DMS53 (cell line): ENCODE measurements around the gene TOX4.
"Not testable (repeated sequence)": the region's sequence is repeated elsewhere in the genome, so short reads cannot be mapped to it uniquely, and the experiment has no call there.

ENCODE experiments used
- DNase-seq: peaks from one replicate; lab custom pipeline; 2025; lab: John Stamatoyannopoulos, UW

TOX4 gene

DNA sequence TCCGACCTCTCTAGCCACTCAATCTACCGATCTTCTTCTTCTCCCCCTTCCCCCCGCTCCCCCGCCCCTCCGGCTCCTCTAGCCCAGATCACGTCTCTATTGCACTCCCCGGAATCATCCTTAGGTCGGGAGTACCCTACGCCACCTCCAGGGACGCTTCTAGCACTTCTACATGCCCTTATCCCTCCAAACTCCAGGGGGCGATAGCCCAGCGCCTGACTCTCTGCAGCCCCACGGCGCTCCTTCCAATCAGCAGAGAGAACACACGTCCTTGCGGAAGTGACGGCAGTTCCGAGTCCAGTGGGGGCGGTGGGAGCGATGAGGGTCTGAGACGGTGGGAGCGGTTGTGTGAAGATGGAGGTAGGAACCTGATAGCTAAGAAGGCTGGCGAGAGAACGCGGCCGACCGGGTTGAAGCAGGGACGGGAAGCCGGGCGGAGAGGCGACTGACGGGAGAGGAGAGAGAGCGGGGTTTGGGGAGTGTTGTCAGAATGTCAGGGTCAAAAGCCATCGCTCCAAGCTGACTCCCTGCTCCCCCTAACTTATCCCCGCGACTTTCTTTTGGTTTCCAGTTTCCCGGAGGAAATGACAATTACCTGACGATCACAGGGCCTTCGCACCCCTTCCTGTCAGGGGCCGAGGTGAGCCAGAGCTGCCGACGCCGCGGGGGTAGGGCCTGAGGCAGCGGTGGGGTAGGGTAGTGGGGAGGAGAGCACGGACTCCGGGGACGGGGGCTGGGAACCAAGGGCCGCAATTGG, at the start of gene TOX4, which contains the start of gene RAB2B:
TOX4 (plus strand) TSS at position 271 of the 757 bp plus-strand sequence; CDS start at position 355, 84 bp downstream.
RAB2B (minus strand) TSS at position 35 of the 757 bp plus-strand sequence. CDS start 87 bp downstream, outside the sequence.
- DNase-seq = peak; percentile 93

DNA sequence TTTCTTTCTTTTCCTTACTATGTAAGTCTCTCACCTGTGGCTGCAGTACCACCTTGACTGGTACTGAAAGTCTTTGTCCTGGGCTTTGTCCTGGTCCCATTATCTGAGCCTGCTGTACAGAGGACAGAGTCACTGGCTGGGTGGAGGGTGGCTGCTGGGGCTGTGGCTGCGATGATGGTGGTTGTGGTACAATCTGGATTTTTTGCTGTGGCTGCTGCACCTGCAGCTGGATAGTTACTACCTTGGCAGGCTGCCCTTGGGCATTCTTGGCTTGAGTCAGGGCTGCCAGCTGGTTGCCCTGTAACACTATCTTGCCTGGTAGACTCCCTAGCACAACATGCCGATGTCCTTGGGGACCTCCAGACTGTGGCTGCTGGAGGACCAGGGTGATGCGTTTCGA, 48.1 kb upstream of the TOX4 start:
- no peak for DNase-seq

DNA sequence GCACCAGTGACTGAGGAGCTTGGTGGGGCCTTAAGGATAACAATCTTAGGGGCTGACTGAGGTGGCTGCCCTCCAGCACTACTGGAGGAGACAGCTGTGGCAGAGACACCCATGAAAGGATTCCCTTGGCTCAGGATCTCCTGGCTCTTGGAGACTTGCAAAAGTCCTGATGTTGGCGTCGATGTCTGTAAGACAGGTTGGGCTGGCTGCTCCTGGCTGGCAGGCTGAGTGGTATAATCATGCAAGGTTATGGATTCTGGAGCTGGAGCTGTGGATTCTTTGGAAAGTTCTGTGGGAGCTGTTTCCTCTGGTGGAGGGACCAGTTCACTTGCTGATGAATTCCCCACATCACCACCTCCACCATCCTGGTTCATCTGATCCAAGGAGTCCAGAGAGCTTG, 45.9 kb upstream of the TOX4 start:
- DNase-seq = no peak

DNA sequence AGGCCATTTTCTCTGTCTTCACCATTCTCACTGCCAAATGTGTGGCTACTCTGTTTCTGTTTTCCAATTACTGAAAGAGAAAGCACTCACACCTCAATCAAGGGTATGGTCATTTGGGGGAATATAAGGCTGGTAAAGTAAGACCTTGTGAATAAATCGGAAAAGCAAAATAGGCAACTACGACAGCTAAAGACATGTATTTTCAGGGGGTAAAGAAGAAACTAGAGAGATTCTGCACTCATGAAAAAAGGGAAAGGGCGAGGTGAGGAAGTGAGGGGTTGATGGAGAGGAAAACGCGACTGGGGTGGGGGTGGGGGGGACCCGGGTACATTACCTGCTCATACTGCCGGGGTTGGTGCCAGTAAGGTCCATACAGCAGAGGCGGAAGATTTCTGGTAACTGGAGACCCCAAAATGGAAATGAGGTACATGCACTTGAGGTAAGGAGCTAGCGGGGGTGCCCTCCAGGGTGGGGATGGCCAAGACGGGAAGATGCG, 40.4 kb upstream of the TOX4 start:
- no peak for DNase-seq

DNA sequence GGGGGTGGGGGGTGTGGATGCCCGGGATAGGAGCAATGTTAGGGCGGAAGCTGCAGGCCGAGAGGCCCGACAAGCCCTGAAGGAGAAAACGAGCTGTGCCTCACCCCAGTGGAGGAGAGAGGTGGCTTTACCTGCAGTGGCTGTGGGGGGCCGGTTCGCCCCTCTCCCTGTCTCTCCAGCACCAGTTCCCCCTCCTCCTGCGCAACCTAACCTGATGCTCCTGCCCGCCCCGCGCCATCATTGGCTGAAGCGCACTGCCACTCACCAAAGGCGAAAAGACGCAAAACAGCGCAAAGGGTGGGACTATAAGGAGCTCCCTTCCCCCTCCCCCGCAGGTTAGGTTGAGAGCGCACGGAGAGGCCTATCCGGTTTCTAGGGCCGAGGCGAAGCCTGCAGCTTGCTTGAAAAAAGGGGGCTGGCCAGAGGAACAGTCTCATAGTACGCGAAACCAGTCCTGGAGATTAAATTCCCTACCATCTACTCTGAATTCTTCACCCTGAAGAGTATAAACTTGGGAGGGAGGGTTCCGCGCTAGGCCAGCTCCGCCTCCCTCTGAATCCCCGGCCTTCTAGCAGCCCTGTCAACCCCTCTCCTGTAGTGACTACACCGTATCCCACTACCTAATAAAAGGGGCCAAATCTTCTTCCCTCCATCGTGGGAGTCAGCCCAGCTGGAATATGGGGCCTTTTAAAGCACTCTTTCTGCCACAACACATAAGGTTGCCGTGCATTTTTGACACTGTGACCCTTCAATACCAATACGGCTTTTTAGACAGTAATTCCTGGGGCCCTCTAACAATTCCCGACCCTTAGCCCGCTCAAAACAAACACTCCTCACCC, 39.7 kb upstream of the TOX4 start:
- peak; percentile 97 for DNase-seq

DNA sequence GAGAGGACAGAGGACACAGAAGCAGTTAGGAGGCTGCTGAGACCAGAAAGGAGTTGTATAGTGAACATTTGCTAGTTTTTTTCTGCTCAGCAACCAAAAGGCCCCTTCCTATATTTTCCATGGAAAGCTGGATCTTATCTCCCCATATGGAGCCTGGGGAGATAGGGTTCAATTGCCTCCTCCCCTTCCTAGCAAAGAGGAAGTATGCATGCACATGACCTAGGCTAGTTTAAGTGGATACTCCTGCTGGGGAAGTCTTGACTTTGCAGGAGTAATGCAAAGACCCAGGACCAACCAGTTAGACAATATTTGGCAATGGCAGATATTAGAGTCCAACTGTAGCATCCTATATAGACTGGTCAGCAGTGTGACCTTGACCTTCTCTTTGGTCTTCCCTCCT, 36.1 kb upstream of the TOX4 start:
- DNase-seq = no peak

DNA sequence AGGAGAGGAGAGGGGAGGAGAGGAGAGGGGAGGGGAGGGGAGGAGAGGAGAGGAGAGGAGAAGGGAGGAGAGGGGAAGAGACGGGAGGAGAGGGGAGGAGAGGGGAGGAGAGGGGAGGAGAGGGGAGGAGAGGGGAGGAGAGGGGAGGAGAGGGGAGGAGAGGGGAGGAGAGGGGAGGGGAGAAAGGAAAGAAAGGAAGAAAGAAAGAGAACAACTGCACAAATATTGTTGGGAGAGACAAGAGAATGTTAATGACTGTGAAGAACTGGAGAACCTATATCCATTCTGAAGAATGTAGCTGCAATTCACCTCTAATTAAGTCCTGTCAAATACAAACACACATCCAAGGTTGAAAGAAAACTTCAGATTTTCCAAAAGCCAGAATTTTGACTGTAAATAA, 34.3 kb upstream of the TOX4 start:
- DNase-seq = not testable (repeated sequence)

DNA sequence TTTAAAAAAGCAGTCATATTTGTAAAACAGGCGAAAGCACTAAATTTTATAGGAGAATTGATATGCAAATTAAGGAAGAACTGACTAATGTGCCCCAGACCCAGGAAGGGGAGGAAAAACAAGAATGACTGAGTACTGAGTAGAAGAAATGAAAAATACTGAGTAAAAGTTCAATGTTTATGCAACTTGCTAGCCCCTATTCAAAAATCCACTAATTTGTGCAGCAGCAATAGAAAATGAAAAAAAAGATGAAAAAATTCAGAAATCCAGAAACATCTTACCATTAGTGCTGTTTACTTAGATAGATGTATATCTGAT, 27.1 kb upstream of the TOX4 start:
- DNase-seq = no peak

DNA sequence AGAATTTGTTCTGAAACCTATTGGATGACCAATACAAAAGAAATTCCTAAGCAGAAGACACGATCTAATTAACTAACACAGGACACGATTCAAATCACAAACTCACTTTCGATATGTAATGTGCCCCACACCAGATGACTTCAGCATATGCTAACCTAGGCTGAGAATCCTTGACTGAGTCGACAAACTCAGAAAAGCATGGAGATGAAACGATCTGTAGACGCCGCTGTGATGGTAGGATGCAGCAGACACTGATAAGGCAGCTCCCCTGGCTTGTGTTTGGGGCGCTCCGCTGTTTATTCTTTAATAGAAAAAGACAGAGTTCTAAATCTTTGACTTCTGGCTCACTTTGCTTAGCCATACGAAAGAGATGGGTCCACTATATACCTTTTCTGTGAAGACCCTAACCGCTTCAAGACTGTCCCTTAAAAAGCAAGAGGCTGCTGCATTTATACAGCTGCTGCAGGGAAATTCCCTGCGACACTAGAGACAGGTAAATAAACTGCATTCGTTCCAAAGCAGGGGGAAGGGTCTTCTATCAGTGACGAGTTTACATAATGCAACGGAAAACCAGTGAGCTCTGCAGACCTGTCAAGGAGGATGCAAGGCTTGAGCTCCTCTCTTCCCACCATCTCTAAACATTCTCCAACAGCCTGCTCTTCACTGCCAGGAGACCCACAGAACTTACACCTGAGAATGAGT, 22.0 kb upstream of the TOX4 start:
- DNase-seq = peak; percentile 21

DNA sequence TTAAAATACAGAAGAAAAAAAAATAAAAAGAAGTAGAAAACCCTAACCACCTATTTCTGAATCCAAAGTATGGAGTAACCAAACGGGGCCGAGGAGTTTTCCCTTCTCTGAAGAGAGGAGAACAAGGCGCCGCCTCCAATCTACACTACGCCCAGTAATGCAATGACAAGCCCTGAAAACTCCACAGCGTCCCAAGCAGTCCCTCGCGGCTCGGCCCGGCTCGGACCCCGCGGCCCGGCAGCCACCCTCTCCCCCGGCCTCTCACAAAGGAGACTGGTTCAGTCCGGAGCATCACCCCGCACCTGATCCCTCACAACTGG, 21.4 kb upstream of the TOX4 start:
- DNase-seq = peak; percentile 51

DNA sequence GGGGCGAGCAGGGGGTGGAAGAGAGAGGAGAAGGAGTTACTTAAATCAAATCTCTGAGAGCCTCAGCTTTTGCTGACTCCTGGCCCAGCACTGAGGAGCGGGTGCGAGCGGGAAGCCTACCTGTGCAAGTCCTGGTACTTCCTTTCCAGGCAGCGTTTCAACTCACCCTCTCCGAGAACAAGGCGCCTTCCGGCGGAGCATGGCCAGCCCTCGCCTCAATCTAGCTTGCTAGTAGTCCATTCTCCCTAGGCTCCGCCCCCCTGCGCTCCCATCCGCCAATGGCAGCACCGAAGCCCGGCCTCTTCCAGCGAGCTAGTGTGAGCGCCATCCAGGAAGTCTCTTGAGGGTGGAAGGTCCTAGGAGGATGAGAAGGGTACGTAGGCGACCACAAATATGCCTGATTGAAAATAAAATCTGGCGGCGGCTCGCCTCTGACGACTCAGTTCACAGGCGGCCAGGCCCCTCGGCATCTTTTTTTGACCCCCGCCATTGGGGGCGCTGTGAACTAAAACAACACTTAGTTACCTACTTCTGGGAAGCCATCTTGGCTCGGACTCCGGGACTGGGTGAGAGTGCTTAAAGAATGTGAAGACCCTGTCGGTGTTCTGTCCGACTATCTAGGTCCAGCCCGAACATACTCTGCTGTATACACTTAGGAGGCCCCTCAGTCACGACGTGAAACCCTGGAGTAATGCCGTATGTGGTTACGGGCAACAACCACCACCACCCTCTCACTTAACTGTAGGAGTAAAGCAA, 20.9 kb upstream of the TOX4 start, which contains the start of gene CHD8:
CHD8 (minus strand) TSS at position 212 of the 756 bp plus-strand sequence. CDS start 24,480 bp downstream, outside the sequence.
- DNase-seq = peak; percentile 96

DNA sequence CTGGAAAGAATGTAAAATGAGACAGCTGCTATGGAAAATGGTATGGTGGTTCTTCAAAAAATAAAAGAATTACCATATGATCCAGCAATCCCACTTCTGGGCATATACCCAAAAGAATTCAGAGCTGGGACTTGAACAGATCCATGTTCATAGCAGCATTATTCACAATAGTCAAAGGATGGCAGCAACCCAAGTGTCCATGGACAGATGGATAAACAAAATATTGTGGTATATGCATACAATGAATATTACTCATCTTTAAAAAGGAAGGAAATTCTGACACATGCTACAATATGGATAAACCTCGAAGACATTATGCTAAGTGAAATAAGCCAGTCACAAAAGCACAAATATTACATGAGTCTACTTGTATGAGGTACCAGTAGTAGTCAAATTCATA, 9.4 kb upstream of the TOX4 start:
- no peak for DNase-seq

DNA sequence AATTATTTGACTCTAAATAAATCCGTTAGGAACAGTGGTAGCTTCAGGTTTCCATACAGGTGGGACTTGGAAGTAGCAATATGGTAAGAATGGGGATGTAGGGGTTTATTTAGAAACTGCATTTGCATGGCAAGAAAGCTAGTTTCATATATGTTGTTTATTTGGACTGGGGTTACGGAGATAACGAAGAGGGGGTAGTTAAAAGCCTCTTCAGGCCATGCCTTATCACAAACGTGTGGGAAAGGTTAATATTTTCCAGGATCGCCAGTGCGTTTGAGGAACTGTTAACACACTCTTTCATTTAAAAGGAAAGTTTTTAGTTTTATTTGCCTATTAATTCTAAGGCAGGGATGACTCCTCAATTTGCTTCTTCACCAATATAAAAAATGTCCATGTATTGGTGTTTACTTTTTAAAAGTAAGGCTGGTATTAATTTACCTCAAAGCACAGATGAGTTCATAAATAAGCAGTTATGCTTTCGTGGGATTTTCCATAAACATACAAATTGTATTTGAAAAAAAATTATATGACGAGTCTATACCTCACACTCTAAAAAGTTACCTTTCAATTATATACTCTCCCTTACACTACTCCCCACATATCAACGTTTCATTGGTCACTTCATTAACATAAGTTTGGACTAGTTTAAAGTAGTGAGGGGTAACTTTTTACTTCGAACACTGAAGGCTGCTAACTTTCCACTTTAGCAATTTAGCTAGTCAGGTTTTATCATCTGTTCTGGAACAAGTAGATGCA, 1.1 kb upstream of the TOX4 start:
- DNase-seq = peak; percentile 2

DNA sequence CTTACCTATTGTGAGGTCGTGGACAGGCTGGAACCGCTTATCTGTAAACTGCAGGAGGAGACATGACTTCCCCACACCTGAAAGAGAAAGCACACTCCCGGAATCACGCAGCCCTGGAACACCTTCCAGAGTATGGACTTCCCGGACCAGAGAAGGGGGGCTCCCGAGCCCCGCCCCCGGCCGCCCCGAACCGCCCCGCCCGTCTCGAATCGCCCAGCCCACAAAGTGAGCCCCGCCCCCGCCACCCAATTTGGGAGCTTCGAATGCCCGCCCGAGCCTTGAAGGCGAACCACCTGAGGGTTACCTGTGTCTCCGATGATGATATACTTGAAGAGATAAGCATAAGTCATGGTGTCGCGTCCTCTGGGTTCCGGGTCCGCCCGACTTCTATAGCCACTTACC, 471 bp upstream of the TOX4 start:
- peak; percentile 83 for DNase-seq

DNA sequence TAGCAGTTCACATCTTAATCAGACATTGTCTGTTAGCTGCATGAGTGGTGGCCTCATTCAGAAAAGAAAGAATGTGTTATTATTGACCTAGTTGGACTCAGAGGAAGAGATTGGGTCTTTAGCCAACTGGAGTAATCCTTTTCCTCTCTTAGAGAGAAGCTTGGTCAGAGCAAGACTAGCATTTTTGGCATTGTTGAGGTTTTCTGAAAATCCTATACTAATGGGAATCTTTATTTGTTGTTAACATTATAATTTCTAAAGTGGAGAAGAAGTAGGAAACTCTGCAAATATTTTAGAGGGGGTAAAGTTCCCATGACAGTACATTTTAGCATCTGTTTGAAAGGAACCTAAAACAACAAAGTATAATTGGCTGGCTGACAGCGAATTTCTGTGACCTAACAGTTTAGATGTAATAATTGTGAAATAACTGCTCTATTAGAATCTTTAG, 9.7 kb downstream of the TOX4 start:
- DNase-seq = no peak

DNA sequence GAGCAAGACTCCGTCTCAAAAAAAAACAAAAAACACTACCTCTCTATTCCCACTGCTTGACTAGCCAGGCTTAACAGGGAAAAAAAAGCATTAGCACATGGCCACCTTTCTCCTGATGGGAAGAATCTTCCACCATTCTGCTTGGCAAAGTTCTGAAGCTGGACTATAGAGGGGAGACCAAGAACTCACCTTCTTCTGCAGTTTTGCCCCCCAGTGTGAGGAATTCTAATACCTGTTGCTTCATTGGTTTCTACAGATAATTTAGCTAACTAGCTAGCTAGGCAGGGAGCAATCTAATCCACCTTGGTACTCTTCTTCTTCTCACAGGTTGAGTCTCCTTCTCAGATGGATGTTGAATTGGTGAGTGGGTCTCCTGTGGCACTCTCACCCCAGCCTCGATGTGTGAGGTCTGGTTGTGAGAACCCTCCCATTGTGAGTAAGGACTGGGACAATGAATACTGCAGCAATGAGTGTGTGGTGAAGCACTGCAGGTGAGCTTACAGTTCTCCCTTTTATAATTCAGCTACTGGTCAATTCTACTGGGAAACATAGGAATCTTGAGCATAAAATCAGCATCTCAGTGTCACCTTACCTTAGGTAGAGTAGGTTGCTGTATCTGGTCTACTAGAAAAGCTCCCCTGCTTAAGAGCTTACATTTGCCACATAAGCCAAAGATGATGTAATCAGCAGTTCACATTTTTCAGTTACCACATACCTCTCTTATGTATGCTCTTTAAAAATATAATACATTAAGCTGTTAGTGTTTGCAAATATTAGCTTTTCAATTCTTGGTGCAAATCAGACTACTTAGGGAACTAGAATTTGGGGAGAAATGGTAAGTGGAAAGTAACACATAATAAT, 18.1 kb downstream of the TOX4 start:
- no peak for DNase-seq

DNA sequence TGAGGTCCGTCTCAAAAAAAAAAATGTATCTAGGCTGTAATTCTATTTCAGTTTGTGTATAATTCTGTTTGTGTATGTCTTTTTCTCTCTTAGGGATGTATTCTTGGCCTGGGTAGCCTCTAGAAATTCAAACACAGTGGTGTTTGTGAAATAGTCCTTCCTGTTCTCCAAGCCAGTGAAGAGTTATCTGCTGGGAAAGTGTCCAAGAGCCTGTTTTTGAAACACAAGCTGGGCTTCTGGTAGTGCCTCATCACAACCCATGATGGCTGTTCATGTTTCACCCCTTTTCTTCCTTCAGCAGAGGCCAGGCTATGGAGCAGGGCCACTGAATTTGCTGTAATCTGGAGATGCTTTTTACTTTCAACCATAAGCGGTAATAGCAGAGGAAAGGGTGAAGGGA, 19.5 kb downstream of the TOX4 start:
- no peak for DNase-seq

DNA sequence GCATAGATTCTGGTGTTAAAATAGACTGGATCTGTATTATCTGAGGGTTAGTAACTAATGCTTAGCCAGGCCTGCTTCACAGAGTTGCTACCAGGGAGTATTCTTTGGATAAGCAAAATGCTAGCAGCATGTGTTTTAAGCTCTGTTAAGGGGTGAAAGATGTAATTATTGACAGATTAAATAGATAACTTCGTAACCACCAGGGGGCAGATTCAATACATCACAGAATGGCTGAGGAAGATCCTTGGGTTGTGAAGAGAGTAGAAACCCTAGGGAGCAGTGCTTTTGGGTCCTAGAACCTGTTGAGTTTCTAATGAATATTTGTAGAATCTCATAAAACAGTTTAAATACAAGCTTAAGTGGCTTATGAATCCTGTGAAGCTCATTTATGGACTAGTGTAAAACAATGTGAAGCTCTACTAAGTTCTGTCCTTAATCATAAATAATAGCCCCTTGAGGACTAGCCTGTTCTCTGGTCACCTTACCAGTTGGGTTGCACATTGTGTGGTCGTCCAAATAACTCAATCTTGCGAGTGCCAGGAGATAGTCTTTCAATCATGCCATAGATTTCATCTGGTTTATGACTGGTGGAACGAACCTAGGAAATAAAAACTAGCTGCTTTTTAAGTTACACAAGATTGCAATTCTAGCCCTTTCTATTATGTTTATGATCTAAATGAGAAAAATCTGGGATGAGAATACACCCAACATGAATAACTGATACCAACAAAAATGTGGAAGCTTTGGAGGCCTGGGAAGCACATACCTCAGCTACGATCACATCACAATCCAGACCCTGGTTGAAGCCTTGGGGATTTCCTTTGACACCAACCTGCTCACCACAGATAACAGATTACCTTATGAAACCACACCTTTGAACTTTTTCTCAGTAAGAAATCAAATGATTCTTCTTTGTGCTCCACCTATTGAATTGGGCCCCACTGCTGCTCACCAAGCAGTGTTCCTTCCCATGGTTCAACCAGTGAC, 21.8 kb downstream of the TOX4 start:
- DNase-seq = peak; percentile 61

DNA sequence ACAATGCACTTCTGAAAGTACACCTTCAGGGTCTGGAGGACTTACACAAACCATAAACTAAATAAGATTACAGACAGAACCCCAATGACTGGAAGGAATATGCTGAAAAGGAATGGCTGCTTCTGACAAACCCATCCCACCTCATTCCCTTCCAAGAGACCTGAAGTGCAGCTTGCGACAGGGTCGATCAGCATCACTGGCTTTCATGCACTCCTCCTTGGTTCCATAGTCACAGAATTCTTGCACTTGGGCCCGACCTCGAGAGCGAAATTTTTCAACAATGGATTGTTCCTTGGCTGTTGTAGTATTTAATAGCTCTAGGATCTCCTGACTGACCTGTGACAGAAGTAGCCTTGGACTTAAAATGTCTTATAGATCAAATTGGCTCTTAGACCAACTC, 24.6 kb downstream of the TOX4 start:
- no peak for DNase-seq
